ENCODE measurements around the gene FLRT2.

The FLRT2 gene

DNA sequence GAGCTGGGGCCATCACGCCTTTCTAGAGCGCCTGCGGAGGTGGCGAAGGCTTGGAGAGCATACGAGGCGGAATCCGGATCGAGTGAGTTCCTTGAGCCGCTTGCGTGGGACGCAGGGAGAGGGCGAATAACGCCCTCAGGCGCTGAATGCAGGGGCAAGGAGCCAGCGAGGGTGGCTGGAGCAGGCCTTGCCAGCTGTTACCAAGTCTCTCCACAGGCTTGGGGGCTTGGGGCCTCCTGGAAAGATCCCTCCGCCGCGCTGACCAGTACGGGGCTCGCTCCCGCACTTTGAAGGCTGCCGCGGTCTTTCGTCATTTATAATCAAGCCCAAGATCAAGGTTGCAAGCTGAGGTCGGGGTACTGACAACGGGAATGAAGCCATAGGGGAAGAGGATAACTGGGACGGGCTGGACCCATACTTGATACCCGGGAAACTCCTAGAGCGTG, 1.2 kb downstream of the FLRT2 start:
- DNase-seq (ENCODE audit: low read depth in 2 of 2): no peak

DNA sequence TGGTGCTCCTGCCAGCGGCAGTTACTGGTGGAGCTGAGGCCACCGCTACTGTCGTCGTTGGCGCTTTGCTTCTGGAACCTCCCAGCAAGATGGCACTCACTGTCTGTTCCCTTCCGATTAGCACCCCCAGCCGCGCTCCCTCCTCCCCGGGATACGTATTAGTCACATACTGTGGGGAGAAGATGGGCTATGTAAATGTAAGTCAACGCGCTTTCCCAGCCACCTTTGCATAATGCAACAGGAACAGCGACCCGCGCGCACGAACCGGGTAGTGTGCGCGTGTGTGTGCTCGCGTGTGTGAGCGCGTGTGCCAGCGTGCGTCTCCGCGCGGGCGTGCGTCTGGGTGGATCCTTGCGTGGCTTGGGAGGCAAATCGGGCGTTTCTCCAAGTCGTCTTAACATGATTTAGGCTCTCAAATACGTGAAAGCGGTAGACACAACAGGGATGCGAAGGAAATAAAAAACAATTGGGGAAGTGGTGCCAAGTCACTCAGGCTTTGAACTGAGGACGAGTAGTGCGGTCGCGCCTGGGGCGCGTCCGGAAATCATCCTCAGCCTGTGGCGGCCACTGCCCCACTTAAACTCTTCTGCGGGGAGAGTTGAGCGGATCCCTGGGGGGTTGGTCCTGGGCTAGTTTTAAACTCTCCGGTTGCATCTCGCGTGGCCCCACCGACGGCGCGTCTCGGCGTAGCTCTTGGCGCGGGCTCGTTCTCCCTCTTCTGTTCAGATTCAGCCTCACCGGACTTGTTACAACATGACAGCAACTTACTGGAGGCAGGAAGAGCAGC, 1.8 kb downstream of the FLRT2 start:
- DNase-seq (ENCODE audit: low read depth in 2 of 2): no peak

DNA sequence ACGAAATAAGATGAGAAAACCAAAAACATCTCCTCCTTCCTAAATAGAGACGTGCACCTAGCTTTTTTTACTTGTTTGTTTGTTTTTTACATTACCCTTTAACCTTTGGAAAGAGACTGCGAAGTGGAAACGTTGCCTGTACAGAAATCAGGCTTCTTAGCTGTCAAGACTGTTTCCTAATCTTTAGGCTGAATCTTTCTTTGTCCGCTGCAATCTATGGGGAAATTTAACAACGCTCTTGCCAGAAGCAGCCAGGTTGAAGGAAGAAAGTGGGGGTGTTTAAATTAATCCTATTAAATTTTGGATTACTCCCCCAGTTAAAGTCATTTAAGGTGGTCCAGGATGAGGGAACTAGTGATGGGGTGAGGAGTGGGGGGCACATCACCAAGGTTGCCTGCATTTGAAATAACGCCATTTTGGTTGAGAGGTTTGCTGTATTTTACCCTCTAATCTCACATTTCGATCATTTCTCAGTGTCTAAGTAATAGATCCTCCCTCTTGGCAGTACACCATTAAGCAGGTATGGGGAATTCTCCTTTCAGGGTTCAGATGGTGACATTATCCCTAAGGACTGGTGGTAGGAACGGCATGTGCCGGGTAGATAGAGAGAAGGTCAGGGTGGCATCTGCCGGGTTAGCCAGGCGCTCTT, 2.6 kb downstream of the FLRT2 start:
- no peak for DNase-seq (ENCODE audit: low read depth in 2 of 2)

DNA sequence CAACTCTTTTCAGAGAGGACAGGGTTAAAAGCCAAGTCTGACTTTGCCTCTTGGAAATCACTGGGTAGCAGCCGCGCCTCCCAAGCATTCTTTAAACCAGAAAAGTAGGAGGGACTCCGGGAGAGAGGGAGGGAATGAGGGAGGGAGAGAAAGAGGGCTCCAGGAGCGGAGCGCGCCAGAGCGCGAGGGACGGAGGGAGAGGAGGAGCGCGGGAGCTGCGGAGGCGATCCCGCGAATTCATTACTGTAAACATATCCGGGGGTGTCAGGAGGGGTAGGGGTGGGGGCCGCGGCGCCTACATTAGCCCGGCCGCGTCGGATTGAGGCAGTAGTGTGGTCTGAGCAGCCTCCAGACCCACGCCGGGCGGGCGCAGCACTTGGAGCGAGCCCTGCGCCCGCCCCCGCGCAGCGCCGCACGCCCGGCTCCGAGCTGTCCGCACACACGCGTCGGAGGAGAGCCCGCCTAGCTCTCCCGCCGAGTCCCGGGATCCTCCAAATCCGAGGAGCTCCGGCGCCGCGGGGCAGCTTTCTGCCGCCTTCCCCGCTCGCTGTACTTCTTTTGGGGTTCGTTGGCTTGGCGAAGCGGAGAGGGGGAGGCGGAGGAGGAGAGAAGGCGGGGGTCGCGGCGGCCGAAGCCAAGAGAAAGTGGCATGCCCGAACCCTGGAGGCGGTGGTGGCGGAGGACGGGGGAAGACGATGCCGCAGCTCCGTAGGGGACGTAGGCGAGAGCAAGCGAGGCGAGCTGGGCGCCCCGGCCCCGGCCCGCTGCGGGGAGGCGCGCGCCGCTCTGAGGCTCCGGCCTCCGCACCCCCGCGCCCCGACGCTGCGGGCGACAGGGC, 3.3 kb downstream of the FLRT2 start:
- DNase-seq (ENCODE audit: low read depth in 2 of 2): no peak

DNA sequence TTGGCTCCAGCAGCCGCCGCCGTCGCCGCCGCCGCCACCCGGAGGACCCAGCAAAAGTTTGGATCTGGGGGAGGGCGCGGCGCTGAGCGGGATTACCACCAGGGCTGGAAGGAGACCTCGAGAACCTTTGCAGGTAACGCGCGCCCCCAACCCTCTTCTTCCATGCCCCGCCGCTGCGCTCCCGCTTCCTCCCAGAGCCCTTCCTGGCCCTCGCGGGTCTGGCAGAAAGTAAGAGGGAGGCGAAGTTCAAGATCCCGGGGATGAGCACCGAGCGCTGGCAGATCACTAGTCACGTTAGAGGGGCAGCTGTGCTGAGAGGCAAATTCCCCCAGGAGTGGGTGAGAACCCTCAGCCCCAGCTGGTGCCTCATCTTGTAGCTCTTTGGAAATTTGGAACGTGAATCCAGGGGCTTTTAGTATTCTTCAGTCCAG, 3.9 kb downstream of the FLRT2 start:
- no peak for DNase-seq (ENCODE audit: low read depth in 2 of 2)

DNA sequence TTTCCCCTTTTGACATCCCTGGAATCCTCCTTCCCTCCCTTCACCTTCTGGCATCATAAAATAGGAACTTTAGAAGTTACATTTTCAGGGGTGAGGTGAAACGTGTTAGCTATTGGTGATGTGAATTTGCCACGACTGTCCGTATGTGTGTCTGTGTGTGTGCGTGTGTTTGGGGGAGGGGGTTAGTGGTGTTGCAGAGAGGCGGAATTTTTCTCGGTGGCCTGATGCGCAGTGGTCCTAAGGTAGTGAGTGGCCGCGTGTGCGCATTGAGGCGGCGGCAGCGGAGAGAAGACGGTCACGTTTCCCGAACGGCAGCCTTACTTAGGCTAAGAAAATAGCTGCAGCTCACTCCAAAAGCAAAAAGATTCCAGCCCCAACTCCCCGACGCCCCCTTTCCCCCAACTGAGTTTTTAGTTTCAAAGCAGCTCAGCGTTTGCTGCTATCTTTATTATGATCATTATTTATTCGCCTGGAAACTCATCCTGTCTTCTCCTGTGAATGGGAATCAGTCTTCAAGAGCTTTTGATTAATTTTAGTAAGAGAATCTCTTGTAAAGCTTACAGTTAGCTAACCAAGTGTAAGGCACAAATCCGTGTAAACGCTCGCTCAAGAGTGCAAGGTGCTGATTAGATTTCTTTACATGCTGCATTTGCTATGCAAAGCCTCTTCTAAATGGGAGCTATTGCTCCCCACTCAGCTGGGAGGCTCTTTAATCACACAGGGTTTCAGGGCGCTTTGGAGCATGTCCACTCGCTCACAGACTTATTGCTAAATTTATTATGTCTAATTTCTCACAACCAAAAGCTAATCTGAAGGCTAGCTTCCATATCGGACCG, 4.7 kb downstream of the FLRT2 start:
- no peak for DNase-seq (ENCODE audit: low read depth in 2 of 2)

DNA sequence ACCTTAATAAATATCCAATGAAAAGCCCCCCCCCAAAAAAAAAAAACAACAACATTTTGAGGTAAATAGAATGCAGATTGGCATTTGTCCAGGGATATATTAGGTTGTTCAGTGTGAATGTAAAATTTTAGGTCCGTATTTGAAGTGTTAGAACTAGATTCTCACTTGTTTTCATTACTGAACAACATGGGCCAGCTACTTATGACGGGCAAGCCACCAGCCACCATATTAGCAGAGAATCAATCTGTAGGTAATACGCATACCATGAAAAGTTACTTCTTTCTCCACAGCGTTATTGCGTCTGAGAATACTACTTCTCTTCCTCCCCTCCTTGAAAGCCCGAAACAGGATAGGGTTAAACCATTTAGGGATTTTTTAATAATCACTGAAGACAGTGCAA, 5.4 kb downstream of the FLRT2 start:
- DNase-seq (ENCODE audit: low read depth in 2 of 2): no peak

DNA sequence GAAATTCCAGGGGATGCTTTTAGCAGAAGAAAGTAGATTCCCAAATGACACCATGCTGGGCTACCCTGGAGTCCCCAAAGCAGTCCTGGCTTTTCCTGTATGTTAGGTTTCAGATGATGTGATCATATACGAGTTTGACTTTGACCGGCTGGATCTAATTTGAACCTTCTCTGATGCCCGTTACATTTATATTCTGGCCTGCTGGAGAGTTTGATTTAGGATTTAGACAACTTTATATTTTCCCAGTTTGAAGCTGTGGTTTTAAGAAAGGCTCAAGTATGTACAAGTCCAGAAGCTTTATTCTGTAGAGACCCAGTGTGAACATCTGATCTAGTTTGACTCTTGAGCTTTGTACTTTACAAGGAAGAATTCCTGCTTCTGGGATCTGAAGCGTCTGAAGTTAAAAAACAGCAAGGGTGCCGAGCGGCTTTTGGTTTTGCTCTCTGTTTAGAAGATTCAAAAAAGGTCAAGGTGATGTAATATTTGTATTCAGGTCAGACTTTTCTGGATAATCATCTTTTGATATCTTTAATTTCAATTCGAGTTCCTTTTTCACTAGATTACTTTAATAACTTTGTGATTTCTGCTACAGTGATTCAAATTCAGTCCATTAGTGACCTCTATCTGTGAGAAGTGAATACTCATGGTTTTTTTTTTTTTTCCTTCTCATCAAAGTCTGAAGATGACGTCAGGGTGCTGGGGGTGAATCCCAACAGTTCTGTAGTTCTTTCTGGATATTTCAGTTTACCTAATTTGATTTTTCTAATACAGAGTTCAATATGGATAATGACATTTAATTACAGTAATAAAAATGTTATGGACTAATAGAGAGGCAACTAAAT, 6.3 kb downstream of the FLRT2 start:
- DNase-seq (ENCODE audit: low read depth in 2 of 2): no peak

DNA sequence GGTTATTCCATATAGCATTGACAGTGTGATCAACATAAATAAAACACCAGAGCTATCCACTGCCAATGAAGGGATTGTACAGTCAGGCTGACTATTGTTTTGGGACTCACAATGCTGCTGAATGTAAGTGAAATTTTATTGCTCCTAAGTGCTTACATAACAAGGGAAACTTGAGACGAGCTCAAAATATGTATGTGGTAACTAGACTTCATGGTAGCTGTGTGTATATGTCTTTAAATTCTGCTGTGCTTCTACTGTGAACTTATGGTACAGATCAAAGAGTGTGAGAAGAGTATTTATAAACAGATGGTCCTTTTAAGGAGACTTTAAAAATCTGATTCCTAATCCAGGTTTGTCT, 6.9 kb downstream of the FLRT2 start:
- no peak for DNase-seq (ENCODE audit: low read depth in 2 of 2)

DNA sequence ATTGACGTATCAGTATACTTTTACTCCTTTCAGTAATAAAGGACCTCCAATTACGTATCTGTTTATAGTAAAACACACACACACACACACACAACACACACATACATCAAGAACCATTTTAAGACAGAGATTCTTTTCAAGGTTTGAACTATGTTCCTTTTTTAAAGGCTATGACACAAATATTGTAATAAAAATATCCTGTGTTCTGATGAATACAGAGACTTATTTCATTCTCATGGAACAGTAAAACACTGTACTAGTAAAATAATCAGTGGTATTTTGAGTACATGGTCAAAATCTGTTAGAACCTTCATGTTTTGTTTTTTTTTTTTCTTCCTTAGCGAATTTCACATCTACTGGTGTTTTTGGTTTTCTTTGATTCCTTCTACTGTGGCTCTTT, 7.6 kb downstream of the FLRT2 start:
- DNase-seq (ENCODE audit: low read depth in 2 of 2): no peak

DNA sequence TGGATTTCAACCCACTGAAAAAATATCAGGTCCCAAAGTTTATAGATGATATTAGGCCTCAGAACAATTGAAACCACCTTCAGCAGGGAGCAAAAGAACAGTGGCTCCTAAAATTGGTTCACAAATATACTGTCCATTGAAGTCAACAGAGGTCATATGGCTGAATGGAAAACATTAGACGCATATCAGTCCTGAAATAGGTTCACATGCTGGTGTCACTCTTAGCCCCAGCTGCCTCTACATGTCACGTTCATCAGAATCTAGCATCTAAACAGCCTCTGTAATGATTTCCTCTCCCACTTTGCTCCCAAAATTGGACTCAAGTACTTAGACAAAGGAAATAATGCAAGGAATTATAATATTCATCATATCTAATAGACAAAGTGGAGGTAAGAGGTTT, 8.7 kb downstream of the FLRT2 start:
- no peak for DNase-seq (ENCODE audit: low read depth in 2 of 2)

DNA sequence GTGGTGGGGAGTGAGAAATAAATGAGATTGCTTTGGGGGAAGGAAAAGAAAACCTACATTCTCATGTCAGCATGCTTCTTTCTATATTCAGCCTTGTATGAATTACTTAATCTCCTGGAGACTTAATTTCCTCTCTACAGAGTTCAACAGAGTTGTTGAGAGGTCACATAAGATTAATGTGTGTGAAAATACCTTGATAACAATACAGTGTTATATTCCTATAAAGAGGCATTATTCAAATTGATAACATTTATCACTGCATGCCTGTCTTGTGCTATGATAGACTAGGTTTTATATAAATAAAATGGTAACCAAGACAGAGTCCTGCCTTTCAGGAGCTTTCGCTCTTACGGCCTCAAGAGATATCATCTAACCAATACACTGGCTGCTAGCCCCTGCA, 9.6 kb downstream of the FLRT2 start:
- DNase-seq (ENCODE audit: low read depth in 2 of 2): no peak

DNA sequence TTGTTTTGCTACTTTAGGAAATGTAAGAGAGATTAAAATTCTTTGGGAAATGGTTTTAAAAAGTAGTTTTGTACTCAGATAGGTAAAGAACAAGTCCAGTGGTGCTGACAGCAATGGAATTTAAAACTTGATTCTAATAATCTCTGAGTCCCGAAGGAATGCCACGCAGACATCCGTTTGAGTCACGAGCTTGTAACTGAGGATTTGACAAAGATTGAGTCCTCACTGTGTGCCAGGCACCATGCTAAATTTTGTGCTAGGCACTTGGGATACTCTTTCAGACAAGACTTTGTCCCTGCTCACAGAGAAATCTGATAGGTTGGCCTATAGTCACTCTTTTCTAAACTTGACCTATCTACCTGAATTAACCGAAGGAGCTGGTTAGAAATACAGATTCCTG, 12.7 kb downstream of the FLRT2 start:
- no peak for DNase-seq (ENCODE audit: low read depth in 2 of 2)

DNA sequence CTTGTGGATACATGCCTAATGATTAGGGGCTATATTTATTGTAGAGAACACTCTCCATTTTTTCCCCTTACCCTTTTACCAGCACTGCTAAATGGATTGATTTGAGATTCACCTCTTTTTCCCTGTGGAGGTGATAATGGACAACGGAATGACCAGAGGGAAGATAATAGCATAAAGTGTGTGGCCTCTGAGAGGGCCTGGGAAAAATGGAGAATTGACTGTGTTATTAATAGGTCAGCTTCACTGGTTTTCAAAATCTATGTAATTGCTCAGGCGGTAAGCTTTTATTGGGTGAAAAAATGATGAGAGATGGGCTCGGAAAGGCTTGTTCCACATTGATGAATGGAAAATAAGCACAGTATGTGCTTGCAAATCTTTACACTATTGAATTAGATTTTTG, 15.8 kb downstream of the FLRT2 start:
- DNase-seq (ENCODE audit: low read depth in 2 of 2): no peak

DNA sequence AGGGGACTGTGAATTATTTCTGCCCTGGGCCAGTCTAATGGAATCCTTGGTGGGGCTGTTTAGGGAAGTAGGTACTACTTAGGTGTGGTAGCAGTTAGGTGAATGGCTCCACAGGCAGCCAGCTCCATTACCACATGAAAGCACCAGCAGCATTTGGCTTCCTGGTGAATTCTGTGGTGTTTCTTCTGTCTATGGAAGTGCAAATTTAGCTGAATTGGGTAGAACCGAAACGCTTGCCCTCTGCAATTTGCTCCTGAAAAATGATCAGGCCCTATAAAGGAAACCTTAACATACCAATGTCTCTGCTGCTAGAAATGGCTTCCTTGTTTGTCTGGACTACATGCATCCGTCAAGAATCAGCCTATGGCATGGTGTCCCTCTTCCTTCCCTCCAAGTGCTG, 16.4 kb downstream of the FLRT2 start:
- DNase-seq (ENCODE audit: low read depth in 2 of 2): no peak

DNA sequence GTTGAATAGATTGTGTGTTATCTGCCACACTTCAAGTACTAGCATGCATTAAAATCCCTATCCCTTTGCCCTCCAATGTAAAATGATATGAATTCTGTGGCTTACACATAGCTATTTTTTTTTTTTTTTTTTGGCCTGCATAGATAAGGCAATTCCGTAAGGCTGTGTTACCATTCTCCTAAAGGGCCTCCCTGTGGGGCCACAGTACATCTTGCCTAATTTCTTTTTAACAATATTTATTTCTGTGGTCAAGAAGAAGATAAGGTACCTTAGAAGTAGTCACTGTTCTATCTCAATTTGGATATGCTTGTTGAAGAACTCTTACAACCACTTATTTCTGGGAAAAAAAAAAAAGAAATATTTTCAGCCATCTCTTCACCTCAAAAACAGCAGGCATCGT, 19.8 kb downstream of the FLRT2 start:
- no peak for DNase-seq (ENCODE audit: low read depth in 2 of 2)

DNA sequence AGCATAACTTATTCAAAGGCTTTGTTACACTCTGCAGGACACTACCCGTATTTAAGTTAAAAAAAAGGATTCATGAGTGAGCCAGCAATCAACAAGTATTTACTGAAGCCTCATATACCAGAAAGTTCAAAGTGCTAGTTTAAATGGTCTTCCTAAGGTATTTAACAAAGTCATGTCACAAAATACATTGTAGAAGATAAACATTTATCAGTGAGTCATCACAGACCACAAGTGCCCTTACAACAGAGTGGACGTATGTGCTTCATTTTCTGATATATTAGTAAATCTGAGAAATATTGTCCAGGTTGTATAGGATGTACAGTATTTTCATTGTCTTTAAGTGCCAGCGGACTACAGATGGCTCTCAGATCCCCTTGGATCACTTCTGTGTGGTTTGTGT, 24.2 kb downstream of the FLRT2 start:
- no peak for DNase-seq (ENCODE audit: low read depth in 2 of 2)

DNA sequence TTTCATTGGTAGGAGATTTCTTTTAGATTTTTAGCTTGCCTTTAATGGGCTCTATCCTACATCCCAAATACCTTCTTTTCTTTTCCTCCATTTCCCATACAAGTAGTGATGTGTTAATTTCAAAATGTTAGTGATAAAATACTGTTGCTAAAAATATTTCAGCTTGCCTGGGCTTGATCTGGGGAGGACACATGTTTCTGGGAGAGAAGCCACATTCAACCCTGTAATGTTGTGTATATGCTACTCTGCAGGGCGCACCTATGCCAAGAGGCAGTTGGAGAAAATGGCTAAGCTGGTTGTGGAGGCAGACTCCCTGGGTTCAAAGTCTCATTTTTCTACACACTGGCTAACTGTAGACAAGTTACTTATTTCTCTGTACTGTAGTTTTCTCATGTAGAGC, 26.3 kb downstream of the FLRT2 start:
- DNase-seq (ENCODE audit: low read depth in 2 of 2): no peak

DNA sequence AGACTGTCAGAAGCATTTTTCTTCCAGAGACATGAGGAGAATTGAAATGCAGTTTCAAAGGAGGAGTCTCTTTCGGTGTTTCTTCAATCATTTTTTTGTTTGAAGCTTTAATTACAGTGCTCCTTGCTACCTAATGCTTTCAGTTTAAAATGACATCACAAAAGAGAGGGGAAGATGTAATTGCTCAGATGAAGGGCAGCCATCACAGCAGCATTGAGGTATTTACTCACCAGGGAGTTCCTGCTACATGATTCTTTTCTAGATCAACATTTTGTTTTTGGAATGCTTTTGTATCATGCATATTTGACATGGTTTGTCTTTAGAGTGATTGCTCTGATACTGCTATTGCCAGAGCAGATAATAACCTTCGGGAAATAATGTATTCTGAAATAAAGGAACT, 28.6 kb downstream of the FLRT2 start:
- DNase-seq (ENCODE audit: low read depth in 2 of 2): no peak

DNA sequence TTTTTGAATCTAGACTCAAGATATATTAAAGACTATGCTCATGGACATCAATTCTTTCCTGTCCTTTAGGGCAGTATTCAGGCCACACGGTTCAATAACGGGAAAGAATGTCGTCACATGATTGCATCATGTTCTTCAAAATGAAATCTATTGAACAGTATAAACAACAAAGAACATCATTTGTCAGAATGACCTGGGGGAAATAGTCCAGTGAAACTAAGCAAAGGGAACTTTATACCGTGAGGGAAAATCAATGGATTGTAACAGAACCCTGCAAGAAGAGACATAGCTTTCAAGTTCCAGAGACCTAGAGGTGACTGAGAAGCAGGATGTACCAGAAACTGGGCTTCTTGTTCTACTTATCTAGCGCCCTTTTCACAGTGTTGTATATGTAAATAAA, 32.7 kb downstream of the FLRT2 start:
- DNase-seq (ENCODE audit: low read depth in 2 of 2): no peak
